Activated naive CD8-positive, alpha-beta T cell treated with anti-CD3 and anti-CD28 coated beads, Interleukin-2, amount 10 ng/mL, durations not matched to agents 7 days and 5 days (primary cell): ENCODE data around the gene RGS12. TPM values are rescaled to one million over a fixed set of nuclear protein-coding genes. Genes with fewer than 3 reads are reported as not detected.
A peak's percentile ranks its signal among the peaks of the same experiment; 100 is the strongest.
"Not testable (repeated sequence)": the region's sequence is repeated elsewhere in the genome, so short reads cannot be mapped to it uniquely, and the experiment has no call there.

Source experiments
- ATAC-seq: fragments of 150-1000 bp; cut with Tn5 transposase; one replicate; pipeline ENCODE4 v1.10.0; 2021; ENCODE audit warnings: low read depth, moderate library complexity
- POLR2A ChIA-PET: fragments of 350-600 bp; sonication (Branson Sonifier 250); formaldehyde crosslinking; loops from one replicate; lab custom pipeline; 2021; ENCODE audit warnings: antibody characterized with exemption; lab: Charles Lee
- DNase-seq: peaks from one replicate; pipeline ENCODE4 v3.0.0; 2021
- H3K27ac Mint-ChIP-seq: one replicate; pipeline ENCODE4 v1.8.0; 2022; ENCODE audit warnings: mild to moderate bottlenecking, mixed read lengths
- H3K27me3 Mint-ChIP-seq: one replicate; pipeline ENCODE4 v1.8.0; 2022; ENCODE audit warnings: mild to moderate bottlenecking, moderate library complexity, mixed read lengths
- H3K36me3 Mint-ChIP-seq: one replicate; pipeline ENCODE4 v1.8.0; 2021; ENCODE audit warnings: mild to moderate bottlenecking, mixed read lengths
- H3K4me1 Mint-ChIP-seq: one replicate; pipeline ENCODE4 v1.8.0; 2021; ENCODE audit warnings: mixed read lengths
- H3K4me3 Mint-ChIP-seq: one replicate; pipeline ENCODE4 v1.8.0; 2022; ENCODE audit warnings: mild to moderate bottlenecking, moderate library complexity, mixed read lengths
- H3K9me3 Mint-ChIP-seq: one replicate; pipeline ENCODE4 v1.8.0; 2021; ENCODE audit warnings: mixed read lengths
- total RNA-seq, 2 experiments: library from RNA; stranded (reverse); gene quantifications; one replicate each; pipeline ENCODE4 v1.2.3, GENCODE V29; 2021

Gene RGS12
- total RNA-seq, 2 experiments from 2014 or later = 5.0 to 5.3 TPM

DNA sequence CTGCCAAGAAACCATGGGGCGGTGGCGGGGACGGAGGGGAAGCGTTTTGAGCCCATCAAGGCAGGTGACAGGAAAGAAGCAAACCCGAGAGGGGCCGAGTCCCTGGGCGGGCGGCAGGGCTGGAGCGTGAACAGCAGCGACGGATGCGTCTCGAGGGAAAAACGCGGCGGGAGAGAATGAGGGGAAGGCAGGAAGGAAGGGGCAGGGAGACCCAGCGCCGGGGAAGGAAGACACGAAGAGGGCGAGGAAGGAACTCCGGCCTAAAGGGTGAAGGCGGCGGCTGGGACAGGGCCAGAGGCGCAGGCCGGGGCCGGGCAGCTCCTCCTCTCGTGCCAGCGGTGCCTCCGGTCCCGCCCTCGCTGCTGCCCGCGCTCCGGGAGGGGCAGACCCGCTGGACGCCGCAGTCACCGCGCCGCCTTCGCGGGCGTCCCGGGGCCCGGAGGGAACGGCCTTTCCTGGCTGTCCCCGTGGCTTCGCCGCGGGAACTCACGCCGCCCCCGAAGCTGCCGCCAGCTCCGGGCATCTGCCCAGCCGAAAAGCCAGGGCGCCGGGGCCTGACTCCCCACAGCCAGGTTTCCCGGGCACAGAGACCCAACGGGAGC lies 751 bp upstream of the RGS12 start:
- POLR2A ChIA-PET = no interaction called here
- no peak for DNase-seq
- no peak overlapping the region for H3K27ac Mint-ChIP-seq
- H3K9me3 Mint-ChIP-seq = no peaks in the 10 kb centered on the region
- H3K27me3 Mint-ChIP-seq = peaks cover 66% of the 10 kb centered on the region
- peak; percentile 18 for ATAC-seq
- H3K4me1 Mint-ChIP-seq = peaks cover 10% of the 10 kb centered on the region
- no peaks in the 10 kb centered on the region for H3K36me3 Mint-ChIP-seq
- peak overlapping the region; percentile 86 for H3K4me3 Mint-ChIP-seq

DNA sequence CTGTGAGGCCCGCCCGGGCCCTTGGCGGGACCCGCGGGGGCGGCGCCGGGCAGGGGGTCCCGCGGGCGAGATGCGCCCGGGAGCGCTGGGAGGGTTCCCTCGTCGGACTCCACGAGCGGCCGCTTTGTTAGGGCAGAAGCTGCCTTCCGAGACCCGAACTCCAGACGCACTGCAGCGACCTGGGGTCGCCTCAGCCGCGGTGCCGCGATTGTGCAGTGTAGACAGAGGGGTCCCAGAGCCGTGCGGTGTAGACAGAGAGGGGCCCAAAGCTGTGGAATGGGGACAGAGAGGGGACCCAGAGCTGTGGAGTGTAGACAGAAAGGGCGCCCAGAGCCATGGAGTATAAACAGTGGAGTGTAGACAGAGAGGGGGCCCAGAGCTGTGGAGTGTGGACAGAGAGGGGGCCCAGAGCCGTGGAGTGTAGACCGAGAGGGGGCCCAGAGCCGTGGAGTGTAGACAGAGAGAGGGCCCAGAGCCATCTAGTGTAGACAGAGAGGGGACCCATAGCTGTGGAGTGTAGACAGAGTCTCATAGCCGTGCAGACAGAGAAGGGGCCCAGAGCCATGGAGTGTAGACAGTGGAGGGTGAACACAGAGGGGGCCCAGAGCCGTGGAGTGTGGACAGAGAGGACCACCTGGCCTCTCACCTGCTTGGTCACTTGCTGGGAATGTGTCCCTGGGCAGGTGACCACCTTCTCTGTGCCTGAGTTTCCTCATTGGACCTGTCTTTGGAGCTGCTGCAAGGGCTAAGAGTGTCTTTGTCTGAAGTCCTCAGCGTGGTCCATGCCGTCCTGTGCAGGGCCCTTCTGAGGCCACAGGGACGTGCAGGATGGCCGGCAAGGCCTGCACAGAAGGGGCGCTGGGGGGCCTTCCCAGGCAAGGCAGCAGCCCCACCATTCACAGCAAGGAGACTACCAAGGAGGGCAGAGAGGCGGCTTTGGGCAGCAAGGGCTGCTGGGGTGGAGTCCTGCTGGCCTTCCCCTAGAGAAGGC lies 875 bp downstream of the RGS12 start:
- DNase-seq (no peak), ATAC-seq (no peak)
- H3K9me3 Mint-ChIP-seq = no peaks in the 10 kb centered on the region
- no peaks in the 10 kb centered on the region for H3K36me3 Mint-ChIP-seq
- no peak overlapping the region for H3K27ac Mint-ChIP-seq
- H3K4me3 Mint-ChIP-seq = peak overlapping the region; percentile 56
- H3K4me1 Mint-ChIP-seq = peaks cover 10% of the 10 kb centered on the region
- peaks cover 79% of the 10 kb centered on the region for H3K27me3 Mint-ChIP-seq
- POLR2A ChIA-PET = no interaction called here

DNA sequence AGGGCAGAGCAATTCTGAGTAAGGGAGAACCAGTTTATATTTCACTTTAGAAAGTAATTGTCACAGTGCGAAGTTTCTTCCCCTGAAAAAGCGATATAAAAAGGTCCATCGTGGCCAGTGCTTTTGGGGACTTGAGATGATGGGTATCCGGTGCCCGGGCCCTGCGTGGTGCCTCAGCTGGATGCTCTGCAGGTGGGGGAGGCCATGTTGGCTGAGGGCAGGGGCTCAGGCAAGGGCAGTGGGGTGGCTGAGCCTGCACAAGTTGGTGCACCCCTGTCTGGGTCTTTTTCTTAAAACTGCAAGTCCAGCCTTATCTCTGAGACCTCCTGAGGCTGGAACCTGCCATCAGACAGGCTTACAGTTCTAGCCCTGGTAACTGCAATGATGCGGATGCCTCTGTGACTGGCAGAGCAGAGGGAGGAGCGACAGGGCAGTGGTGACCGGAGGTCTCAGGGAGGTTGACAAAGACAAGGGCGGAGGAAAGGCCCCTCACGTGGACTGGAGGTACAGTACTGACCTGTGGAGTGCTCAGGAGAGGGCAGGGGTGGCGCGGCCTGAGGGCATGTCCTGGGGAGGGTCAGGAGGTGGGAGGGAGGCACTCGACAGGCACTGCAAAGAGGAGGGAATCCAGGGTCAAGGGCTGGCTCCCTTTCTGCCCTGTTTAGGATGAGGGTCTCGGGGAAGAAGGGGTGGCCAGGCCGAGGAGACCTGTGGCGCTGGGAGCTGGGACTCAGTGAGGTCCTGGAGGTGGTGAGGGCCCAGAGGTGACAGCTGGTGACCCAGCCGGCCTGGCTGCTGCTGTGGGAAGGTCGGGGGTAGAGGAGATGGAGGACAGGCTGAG lies 1.8 kb downstream of the RGS12 start:
- POLR2A ChIA-PET = no interaction called here
- no peak overlapping the region for H3K4me3 Mint-ChIP-seq
- peaks cover 10% of the 10 kb centered on the region for H3K4me1 Mint-ChIP-seq
- H3K27me3 Mint-ChIP-seq = peaks cover 82% of the 10 kb centered on the region
- ATAC-seq (no peak), DNase-seq (no peak)
- H3K27ac Mint-ChIP-seq = no peak overlapping the region
- H3K9me3 Mint-ChIP-seq = no peaks in the 10 kb centered on the region
- H3K36me3 Mint-ChIP-seq = no peaks in the 10 kb centered on the region

DNA sequence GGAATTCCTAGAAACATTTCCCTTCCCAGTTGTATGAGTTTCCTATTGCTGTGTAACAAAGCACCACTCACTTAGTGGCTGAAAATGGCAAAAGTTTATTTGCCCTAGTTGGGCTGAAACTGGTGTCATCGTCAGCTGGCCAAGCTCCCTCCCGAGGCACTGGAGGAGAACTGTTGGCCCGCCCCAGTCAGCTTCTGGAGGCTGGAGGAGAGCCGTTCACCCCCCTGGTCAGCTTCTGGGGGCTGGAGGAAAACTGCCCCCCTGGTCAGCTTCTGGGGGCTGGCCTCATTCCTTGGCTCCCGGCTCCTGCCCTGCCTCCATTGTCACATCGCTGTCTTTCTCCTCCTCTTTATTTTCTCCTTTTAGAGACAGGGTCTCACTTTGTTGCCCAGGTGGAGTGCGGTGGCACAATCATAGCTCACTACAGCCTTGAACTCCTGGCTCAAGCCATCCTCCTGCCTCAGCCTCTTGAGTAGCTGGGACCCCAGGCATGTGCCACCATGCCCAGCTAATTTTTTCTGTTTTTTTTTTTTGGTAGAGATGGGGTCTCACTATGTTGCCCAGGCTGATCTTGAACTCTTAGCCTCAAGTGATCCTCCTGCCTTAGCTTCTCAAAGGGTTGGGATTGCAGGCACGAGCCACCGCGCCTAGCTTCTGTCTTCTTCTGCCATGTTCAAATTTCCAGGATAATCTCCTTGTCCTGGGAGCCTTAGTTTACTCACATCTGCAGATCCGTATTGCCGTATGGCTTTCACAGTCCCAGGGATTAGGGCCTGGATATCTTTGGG lies 3.2 kb downstream of the RGS12 start:
- Mint-ChIP-seq H3K36me3 (no peaks in the 10 kb centered on the region), H3K4me1 (peaks cover 12% of the 10 kb centered on the region), H3K27ac (no peak overlapping the region), H3K9me3 (no peaks in the 10 kb centered on the region), H3K27me3 (peaks cover 76% of the 10 kb centered on the region), H3K4me3 (no peak overlapping the region)
- ATAC-seq (no peak), DNase-seq (no peak)
- POLR2A ChIA-PET = no interaction called here

DNA sequence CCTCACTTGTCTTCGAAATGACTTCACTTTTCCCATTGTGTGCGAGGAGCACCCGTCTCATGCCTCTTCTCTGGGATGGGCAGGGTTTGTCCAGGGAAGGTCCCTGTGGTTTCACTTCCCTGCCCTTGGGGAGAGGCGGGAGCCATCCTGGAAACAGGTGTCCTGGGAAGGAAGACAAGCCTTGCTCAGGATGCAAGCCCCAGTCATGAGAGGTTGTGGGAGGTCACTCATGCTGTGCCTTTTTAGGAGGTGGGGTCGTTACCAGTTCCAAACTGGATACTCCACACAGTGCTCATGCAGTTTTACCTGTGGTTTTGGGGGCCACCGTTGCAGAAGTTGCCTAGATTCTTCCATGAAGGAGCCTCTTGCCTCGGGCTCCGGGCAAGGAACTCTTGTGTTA lies 3.8 kb downstream of the RGS12 start:
- ATAC-seq = no peak
- Mint-ChIP-seq H3K36me3 (no peaks in the 10 kb centered on the region), H3K4me1 (peaks cover 16% of the 10 kb centered on the region), H3K27ac (no peak overlapping the region), H3K9me3 (no peaks in the 10 kb centered on the region), H3K4me3 (no peak overlapping the region), H3K27me3 (peaks cover 77% of the 10 kb centered on the region)
- POLR2A ChIA-PET = no interaction called here
- DNase-seq = no peak

DNA sequence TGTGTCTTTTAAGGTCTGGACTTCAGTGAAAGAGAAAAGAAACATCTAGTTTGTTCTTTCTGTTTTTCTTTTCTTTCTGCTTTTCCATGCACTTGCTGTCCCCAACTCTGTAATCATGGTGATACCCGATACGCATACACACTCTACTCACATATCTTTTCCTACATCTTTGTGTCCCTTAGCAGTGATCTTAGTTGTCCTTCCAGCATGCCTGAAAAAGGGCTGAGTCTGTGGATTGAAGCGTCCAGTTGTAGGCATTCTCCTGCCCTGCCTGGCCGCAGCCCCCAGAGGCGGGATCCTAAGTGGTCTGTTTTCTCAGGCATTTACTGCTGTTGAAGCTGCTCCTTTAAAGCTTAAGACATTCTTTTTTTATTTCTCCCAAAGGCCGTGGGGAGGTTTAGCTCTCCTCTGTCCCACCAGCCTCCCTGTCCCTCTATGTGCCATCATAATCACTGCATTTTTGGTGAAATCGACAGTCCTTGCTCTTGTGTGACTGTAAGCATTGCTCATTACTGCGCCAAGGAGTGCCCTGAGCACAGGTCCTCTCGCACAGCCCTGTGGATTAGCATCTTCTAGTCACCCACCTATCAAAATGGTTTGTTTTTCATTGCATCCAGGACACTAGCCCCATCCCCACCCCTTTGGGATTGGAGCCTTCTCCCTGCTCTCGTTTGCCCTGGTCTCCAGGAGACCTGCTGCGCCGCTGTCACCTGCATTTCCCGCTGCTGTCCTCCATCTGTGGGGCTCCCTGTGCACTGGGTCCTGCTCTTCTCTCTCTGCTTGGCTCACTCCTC lies 4.4 kb downstream of the RGS12 start:
- H3K4me3 Mint-ChIP-seq = no peak overlapping the region
- POLR2A ChIA-PET = no interaction called here
- DNase-seq (no peak), ATAC-seq (no peak)
- H3K27ac Mint-ChIP-seq = no peak overlapping the region
- peaks cover 74% of the 10 kb centered on the region for H3K27me3 Mint-ChIP-seq
- no peaks in the 10 kb centered on the region for H3K9me3 Mint-ChIP-seq
- H3K4me1 Mint-ChIP-seq = peaks cover 17% of the 10 kb centered on the region
- H3K36me3 Mint-ChIP-seq = no peaks in the 10 kb centered on the region

DNA sequence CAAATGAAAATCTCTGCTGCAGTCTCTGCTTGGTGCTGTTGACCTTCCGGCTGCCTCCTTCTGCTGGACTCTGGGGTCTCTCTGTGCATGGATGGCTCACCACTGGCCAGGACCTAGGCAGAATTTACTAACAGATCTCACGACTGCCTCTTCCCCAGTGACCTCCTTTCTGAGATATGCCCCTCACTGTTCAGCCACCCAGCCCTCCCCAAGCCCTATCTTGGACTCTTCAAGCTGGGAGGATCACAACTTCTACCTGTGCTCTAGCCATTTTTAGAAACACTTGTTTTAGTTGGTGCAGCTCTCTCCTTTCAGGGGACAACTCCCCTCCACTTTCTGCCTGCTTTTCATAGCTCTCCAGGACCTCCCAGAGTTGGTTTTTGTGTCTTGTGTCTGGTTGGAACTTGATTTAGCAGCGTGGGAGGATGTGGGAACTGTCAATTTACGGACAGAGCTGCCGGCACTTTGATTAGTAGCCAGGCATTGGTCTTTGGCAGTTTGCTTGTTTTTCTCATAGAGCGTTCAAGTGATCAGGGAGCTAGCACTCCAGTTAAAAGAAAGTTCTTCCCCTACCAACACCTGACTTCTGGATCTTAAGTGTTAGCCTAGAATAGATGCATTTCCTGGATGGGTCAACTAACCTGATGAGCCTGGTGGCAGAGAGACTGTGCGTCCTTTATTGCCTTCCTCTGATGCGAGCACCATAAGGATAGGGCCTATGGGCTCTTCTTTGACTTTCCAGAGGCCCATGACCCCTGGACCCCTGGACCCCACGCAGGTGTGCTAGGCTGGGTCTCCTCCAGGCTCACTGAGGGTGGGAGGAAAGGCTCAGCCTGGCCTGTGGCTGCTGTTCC lies 6.5 kb downstream of the RGS12 start:
- ATAC-seq (no peak), DNase-seq (no peak)
- no peaks in the 10 kb centered on the region for H3K9me3 Mint-ChIP-seq
- H3K27ac Mint-ChIP-seq = no peak overlapping the region
- no peak overlapping the region for H3K4me3 Mint-ChIP-seq
- peaks cover 78% of the 10 kb centered on the region for H3K27me3 Mint-ChIP-seq
- H3K36me3 Mint-ChIP-seq = no peaks in the 10 kb centered on the region
- POLR2A ChIA-PET = no interaction called here
- H3K4me1 Mint-ChIP-seq = peaks cover 30% of the 10 kb centered on the region

DNA sequence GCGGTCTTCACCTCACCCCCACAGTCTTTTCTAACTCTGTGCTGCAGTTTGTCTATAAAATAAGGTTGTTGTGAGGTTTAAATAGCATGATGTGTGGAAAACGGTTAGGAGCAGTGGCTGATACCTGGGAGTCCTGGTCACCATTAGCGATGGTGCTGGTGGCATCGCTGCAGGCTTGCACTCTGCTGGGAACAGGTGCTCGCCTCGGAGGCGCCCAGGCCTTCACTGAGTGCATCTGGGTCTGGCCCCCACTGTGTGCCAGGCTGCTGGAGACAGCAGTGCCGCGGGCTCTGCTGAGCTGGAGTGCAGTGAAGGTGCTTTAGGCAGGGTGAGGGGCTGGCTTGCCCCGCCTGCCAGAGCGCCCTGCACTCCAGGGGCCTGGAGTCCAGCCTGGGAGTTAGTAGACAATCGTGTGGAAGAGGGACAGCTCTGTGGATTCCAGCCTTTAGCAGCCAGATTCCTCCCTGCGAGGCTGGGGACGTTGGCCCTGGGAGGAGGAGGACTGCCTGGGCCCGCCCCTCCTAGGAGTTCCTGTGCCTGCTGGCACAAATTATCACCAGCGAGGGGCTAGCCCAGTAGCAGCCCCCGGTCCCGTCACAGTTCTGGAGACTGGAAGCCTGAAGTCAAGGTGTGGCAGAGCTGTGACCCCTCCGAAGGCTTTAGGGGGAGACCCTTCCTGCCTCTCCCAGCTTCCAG lies 7.3 kb downstream of the RGS12 start:
- POLR2A ChIA-PET = no interaction called here
- H3K27ac Mint-ChIP-seq = no peak overlapping the region

DNA sequence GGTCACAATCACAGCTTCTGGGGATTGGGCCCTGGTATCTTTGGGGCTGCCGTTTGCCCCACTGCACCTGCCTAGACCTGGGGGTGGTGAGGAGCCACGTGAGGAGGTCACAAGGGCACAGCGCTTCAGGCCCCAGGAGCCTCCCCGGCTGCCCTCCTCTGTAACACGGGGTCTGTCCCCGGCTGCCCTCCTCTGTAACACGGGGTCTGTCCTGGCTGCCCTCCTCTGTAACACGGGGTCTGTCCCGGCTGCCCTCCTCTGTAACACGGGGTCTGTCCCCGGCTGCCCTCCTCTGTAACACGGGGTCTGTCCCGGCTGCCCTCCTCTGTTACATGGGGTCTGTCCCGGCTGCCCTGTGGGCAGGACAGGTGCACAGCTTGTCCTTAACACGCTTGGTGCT lies 8.1 kb downstream of the RGS12 start:
- DNase-seq, H3K27ac Mint-ChIP-seq, ATAC-seq, POLR2A ChIA-PET, H3K4me3 Mint-ChIP-seq, H3K36me3 Mint-ChIP-seq, H3K9me3 Mint-ChIP-seq: not testable (repeated sequence)
- peaks cover 37% of the 10 kb centered on the region for H3K4me1 Mint-ChIP-seq
- H3K27me3 Mint-ChIP-seq = peaks cover 73% of the 10 kb centered on the region

More for the DNA sequence above, 7.3 kb downstream of the RGS12 start:
- H3K4me3 Mint-ChIP-seq = no peak overlapping the region
- no peaks in the 10 kb centered on the region for H3K9me3 Mint-ChIP-seq
- H3K36me3 Mint-ChIP-seq = no peaks in the 10 kb centered on the region
- ATAC-seq (no peak), DNase-seq (no peak)
- H3K4me1 Mint-ChIP-seq = peaks cover 33% of the 10 kb centered on the region
- H3K27me3 Mint-ChIP-seq = peaks cover 78% of the 10 kb centered on the region

DNA sequence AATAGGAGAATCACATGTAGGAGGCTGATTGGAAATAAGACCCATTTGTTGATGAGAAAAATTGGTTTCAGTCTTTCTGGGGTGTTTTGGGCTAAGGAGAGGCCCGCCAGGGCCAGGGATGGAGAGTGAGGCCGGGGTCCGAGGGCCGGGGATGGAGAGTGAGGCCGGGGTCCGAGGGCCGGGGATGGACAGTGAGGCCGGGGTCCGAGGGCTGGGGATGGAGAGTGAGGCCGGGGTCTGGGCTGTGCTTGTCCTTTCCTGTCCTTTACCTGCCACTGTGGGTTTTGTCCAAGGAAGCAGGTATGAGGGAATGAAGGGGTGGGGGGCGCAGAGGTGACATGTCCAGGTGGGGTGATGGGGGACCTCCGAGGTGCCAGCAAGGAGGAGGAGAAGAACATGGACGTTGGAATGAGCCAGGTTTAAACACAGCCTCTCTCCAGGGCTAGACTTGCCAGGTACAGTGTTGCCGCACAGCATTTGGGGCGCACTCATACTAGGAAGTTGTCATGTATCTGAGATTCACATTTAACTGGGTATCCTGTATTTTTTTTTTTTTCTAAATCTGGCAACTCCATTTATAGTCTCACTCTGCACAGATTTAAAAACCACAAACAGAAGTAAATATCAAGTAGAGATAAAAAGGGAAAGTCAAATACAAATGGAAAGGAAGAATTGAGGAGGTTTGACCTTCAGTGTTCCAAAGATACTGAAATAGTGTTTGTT lies 8.8 kb downstream of the RGS12 start:
- POLR2A ChIA-PET = no interaction called here

More for the DNA sequence above, 8.8 kb downstream of the RGS12 start:
- Mint-ChIP-seq H3K36me3 (no peaks in the 10 kb centered on the region), H3K27me3 (peaks cover 70% of the 10 kb centered on the region), H3K4me1 (peaks cover 37% of the 10 kb centered on the region), H3K4me3 (peak overlapping the region; percentile 78), H3K27ac (peak overlapping the region; percentile 37), H3K9me3 (no peaks in the 10 kb centered on the region)
- DNase-seq = no peak
- no peak for ATAC-seq
